ENCODE data around the gene SEMA3A.

The SEMA3A gene

GRCh38 chr7:83970081-83970480, 224.5 kb downstream of the SEMA3A start:
- Histone ChIP-seq H3K4me3 (ENCODE audit: low read length) (no peak overlapping the region), H3K27me3 (ENCODE audit: control insufficient read depth, insufficient read depth, low read length) (no peaks in the 10 kb centered on the region), H3K4me1 (ENCODE audit: control insufficient read depth, insufficient read depth, low read length) (no peaks in the 10 kb centered on the region), H3K36me3 (ENCODE audit: control insufficient read depth, insufficient read depth, low read length) (no peaks in the 10 kb centered on the region), H3K9me3 (ENCODE audit: control insufficient read depth, low read length) (no peaks in the 10 kb centered on the region), H3K9ac (ENCODE audit: low read length) (no peak overlapping the region)

DNA sequence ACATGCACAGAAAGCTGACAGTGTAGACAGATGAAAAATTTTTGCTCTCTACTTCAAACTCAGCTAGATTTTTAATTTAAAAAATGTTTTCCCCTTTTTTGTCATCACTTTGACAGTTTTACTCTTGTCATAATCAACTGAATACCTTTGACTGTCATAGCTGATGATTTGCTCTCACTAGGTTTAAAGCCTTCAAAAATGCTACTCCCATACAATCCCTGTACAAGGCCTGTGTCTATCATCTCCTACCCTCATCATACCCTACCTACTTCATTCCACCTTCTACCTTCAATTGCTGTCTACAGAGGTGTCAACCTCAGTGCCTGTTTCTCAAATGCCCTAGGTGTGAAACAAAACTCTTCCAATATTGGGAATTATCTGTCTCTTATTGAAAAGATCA, 230.3 kb downstream of the SEMA3A start:
- no peaks in the 10 kb centered on the region for H3K4me1 ChIP-seq (ENCODE audit: control insufficient read depth, insufficient read depth, low read length)
- no peaks in the 10 kb centered on the region for H3K9me3 ChIP-seq (ENCODE audit: control insufficient read depth, low read length)
- no peaks in the 10 kb centered on the region for H3K27me3 ChIP-seq (ENCODE audit: control insufficient read depth, insufficient read depth, low read length)
- no peak overlapping the region for H3K4me3 ChIP-seq (ENCODE audit: low read length)
- no peak overlapping the region for H3K9ac ChIP-seq (ENCODE audit: low read length)
- H3K36me3 ChIP-seq (ENCODE audit: control insufficient read depth, insufficient read depth, low read length): no peaks in the 10 kb centered on the region

DNA sequence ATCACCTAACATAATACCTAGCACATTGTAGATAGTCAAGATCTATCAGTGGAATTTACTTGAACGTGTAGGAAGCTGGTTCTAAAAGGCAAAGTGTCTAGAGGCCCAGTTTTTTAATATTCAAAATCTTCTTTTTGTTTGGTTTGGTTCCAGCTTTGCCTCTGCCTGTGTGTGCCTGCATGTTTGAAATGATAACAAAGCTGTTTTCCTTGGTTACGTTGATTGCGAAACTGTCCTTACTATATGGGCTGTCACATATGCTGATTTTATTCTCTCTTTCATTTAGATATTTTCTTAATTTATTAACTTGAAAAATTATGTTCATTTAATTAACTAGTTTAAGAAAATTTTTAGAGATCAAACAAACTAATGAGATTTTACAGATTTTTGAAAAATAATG, 237.3 kb downstream of the SEMA3A start:
- Histone ChIP-seq H3K4me1 (ENCODE audit: control insufficient read depth, insufficient read depth, low read length) (no peaks in the 10 kb centered on the region), H3K36me3 (ENCODE audit: control insufficient read depth, insufficient read depth, low read length) (no peaks in the 10 kb centered on the region), H3K9ac (ENCODE audit: low read length) (no peak overlapping the region), H3K9me3 (ENCODE audit: control insufficient read depth, low read length) (no peaks in the 10 kb centered on the region), H3K27me3 (ENCODE audit: control insufficient read depth, insufficient read depth, low read length) (no peaks in the 10 kb centered on the region), H3K4me3 (ENCODE audit: low read length) (no peak overlapping the region)

GRCh38 chr7:83956104-83956503, 238.5 kb downstream of the SEMA3A start:
- no peaks in the 10 kb centered on the region for H3K9me3 ChIP-seq (ENCODE audit: control insufficient read depth, low read length)
- no peaks in the 10 kb centered on the region for H3K36me3 ChIP-seq (ENCODE audit: control insufficient read depth, insufficient read depth, low read length)

DNA sequence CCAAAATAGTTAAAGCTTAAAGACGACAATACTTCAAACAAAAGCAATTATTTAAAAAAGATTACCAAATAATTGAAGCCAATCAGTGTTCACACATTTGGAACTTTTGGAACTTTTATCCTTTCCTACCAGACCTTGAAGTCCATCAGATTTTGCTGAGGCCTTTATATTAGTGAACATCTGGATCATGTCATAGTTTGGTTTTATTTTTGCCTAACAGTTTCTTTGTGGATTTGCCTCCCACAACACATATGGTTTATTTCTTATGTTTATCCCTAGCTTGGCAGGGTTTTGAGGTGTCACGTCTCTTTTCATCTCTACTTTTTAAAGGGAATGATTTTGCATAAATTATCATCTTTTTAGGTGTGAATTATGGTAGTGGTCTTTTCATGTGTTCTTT, 242.4 kb downstream of the SEMA3A start:
- Histone ChIP-seq H3K4me1 (ENCODE audit: control insufficient read depth, insufficient read depth, low read length) (no peaks in the 10 kb centered on the region), H3K36me3 (ENCODE audit: control insufficient read depth, insufficient read depth, low read length) (no peaks in the 10 kb centered on the region), H3K9ac (ENCODE audit: low read length) (no peak overlapping the region), H3K4me3 (ENCODE audit: low read length) (no peak overlapping the region), H3K27me3 (ENCODE audit: control insufficient read depth, insufficient read depth, low read length) (no peaks in the 10 kb centered on the region), H3K9me3 (ENCODE audit: control insufficient read depth, low read length) (no peaks in the 10 kb centered on the region)

More at GRCh38 chr7:83956104-83956503, 238.5 kb downstream of the SEMA3A start:
- H3K9ac ChIP-seq (ENCODE audit: low read length): no peak overlapping the region
- H3K27me3 ChIP-seq (ENCODE audit: control insufficient read depth, insufficient read depth, low read length): no peaks in the 10 kb centered on the region
- H3K4me1 ChIP-seq (ENCODE audit: control insufficient read depth, insufficient read depth, low read length): no peaks in the 10 kb centered on the region
- H3K4me3 ChIP-seq (ENCODE audit: low read length): no peak overlapping the region

DNA sequence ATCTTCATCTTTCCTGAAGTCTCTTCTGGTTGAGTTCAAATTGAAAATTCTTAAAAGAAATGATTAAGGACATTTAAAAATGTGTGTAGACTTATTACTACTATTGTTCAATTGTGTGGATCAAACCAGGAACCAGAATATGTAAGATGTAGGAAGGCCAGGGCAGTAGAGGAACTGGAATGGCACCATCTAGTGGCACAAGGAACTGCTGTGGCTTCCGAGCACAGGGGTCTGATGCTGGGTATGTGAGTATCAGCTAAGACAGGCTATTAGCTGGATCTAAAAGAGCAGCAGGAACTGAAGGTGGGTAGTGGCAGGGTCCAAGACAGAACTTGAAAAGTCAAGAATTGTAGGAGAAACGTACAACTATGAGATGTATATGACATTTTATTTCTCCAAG, 247.3 kb downstream of the SEMA3A start:
- no peak overlapping the region for H3K4me3 ChIP-seq (ENCODE audit: low read length)
- H3K9ac ChIP-seq (ENCODE audit: low read length): no peak overlapping the region
- H3K4me1 ChIP-seq (ENCODE audit: control insufficient read depth, insufficient read depth, low read length): no peaks in the 10 kb centered on the region
- no peaks in the 10 kb centered on the region for H3K9me3 ChIP-seq (ENCODE audit: control insufficient read depth, low read length)
- no peaks in the 10 kb centered on the region for H3K36me3 ChIP-seq (ENCODE audit: control insufficient read depth, insufficient read depth, low read length)
- H3K27me3 ChIP-seq (ENCODE audit: control insufficient read depth, insufficient read depth, low read length): no peaks in the 10 kb centered on the region

- Histone ChIP-seq H3K4me3 (ENCODE audit: low read length) (no peak overlapping the region), H3K4me1 (ENCODE audit: control insufficient read depth, insufficient read depth, low read length) (no peaks in the 10 kb centered on the region), H3K9ac (ENCODE audit: low read length) (no peak overlapping the region), H3K27me3 (ENCODE audit: control insufficient read depth, insufficient read depth, low read length) (no peaks in the 10 kb centered on the region), H3K9me3 (ENCODE audit: control insufficient read depth, low read length) (no peaks in the 10 kb centered on the region), H3K36me3 (ENCODE audit: control insufficient read depth, insufficient read depth, low read length) (no peaks in the 10 kb centered on the region)
Measured at GRCh38 chr7:83946801-83947200, 247.8 kb downstream of the SEMA3A start.

GRCh38 chr7:83941300-83941699, 253.3 kb downstream of the SEMA3A start:
- H3K9ac ChIP-seq (ENCODE audit: low read length): no peak overlapping the region
- H3K4me3 ChIP-seq (ENCODE audit: low read length): no peak overlapping the region

GRCh38 chr7:83937930-83938329, 256.7 kb downstream of the SEMA3A start:
- Histone ChIP-seq H3K36me3 (ENCODE audit: control insufficient read depth, insufficient read depth, low read length) (no peaks in the 10 kb centered on the region), H3K9ac (ENCODE audit: low read length) (no peak overlapping the region), H3K4me3 (ENCODE audit: low read length) (no peak overlapping the region), H3K9me3 (ENCODE audit: control insufficient read depth, low read length) (no peaks in the 10 kb centered on the region), H3K27me3 (ENCODE audit: control insufficient read depth, insufficient read depth, low read length) (no peaks in the 10 kb centered on the region), H3K4me1 (ENCODE audit: control insufficient read depth, insufficient read depth, low read length) (no peaks in the 10 kb centered on the region)

More at GRCh38 chr7:83941300-83941699, 253.3 kb downstream of the SEMA3A start:
- H3K4me1 ChIP-seq (ENCODE audit: control insufficient read depth, insufficient read depth, low read length): no peaks in the 10 kb centered on the region
- H3K27me3 ChIP-seq (ENCODE audit: control insufficient read depth, insufficient read depth, low read length): no peaks in the 10 kb centered on the region
- no peaks in the 10 kb centered on the region for H3K36me3 ChIP-seq (ENCODE audit: control insufficient read depth, insufficient read depth, low read length)
- no peaks in the 10 kb centered on the region for H3K9me3 ChIP-seq (ENCODE audit: control insufficient read depth, low read length)

GRCh38 chr7:83936056-83936708, 258.4 kb downstream of the SEMA3A start:
- H3K9ac ChIP-seq (ENCODE audit: low read length): no peak overlapping the region
- no peaks in the 10 kb centered on the region for H3K9me3 ChIP-seq (ENCODE audit: control insufficient read depth, low read length)

GRCh38 chr7:83934118-83934734, 260.4 kb downstream of the SEMA3A start:
- Histone ChIP-seq H3K4me3 (ENCODE audit: low read length) (no peak overlapping the region), H3K27me3 (ENCODE audit: control insufficient read depth, insufficient read depth, low read length) (no peaks in the 10 kb centered on the region), H3K9me3 (ENCODE audit: control insufficient read depth, low read length) (no peaks in the 10 kb centered on the region), H3K9ac (ENCODE audit: low read length) (no peak overlapping the region), H3K36me3 (ENCODE audit: control insufficient read depth, insufficient read depth, low read length) (no peaks in the 10 kb centered on the region), H3K4me1 (ENCODE audit: control insufficient read depth, insufficient read depth, low read length) (no peaks in the 10 kb centered on the region)

More at GRCh38 chr7:83936056-83936708, 258.4 kb downstream of the SEMA3A start:
- H3K27me3 ChIP-seq (ENCODE audit: control insufficient read depth, insufficient read depth, low read length): no peaks in the 10 kb centered on the region
- H3K36me3 ChIP-seq (ENCODE audit: control insufficient read depth, insufficient read depth, low read length): no peaks in the 10 kb centered on the region
- H3K4me1 ChIP-seq (ENCODE audit: control insufficient read depth, insufficient read depth, low read length): no peaks in the 10 kb centered on the region
- H3K4me3 ChIP-seq (ENCODE audit: low read length): no peak overlapping the region

DNA sequence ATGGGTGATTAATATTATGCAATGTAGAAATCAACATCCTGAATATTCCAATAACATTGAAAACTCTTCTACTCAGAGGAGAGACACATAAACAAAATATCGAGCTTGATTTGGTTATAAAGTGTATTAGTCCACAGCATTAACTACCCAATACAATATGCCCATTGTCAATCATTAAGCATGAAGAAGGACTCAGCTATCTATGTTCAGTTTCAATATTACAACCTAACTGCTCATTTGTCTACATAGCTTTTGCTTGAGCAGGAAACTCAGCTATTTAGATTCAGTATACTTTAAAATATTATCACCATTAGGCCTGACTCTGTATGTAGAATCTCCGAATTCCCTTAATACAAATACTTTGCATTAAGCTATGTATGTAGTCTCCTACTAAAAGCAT, 262.6 kb downstream of the SEMA3A start:
- H3K9me3 ChIP-seq (ENCODE audit: control insufficient read depth, low read length): no peaks in the 10 kb centered on the region
- H3K27me3 ChIP-seq (ENCODE audit: control insufficient read depth, insufficient read depth, low read length): no peaks in the 10 kb centered on the region
- H3K36me3 ChIP-seq (ENCODE audit: control insufficient read depth, insufficient read depth, low read length): no peaks in the 10 kb centered on the region
- no peaks in the 10 kb centered on the region for H3K4me1 ChIP-seq (ENCODE audit: control insufficient read depth, insufficient read depth, low read length)
- no peak overlapping the region for H3K9ac ChIP-seq (ENCODE audit: low read length)
- no peak overlapping the region for H3K4me3 ChIP-seq (ENCODE audit: low read length)

Data from mucosa of stomach (tissue), 1 donor.